ENCODE measurements around the gene STRA6. TPM values are rescaled to one million over a fixed set of nuclear protein-coding genes. Genes with fewer than 3 reads are reported as not detected.

The STRA6 gene
- total and polyA plus RNA-seq, 7 donors: 0.05 TPM; not detected in 6

- Histone ChIP-seq H3K4me1 (peaks cover 10% of the 10 kb centered on the region), H3K4me3 (no peak overlapping the region), H3K9me3 (no peaks in the 10 kb centered on the region), H3K36me3 (ENCODE audit: insufficient read depth in 1 of 2, low read depth in 1 of 2) (no peaks in the 10 kb centered on the region), H3K27ac (no peak overlapping the region), H3K27me3 (ENCODE audit: insufficient read depth in 3 of 3, low read length in 2 of 3) (peaks cover 0 to 26% (median 5%) of the 10 kb centered on the region in 3 donors)
- peak in 1 of 2 donors; percentile 50 for DNase-seq
- ATAC-seq: peak; percentile 21 to 56 (median 44)
- TF ChIP-seq CTCF (IDR thresholded peaks at IDR 0.05): no peak
- 5 to 12% (median 12%) methylated on average over 17 of the region's 17 CpGs for WGBS, 3 donors
- intact Hi-C loops (cut with DNase I): no loop called here
Measured at GRCh38 chr15:74228723-74229081, 26.1 kb upstream of the STRA6 start.

GRCh38 chr15:74227968-74228722 is 25.6 kb upstream of the STRA6 start:
- DNase-seq (no peak), ATAC-seq (no peak)
- no peak for TF ChIP-seq CTCF (IDR thresholded peaks at IDR 0.05)
- H3K4me3 ChIP-seq: no peak overlapping the region
- intact Hi-C loops (cut with DNase I): no loop called here
- no peaks in the 10 kb centered on the region for H3K36me3 ChIP-seq (ENCODE audit: insufficient read depth in 1 of 2, low read depth in 1 of 2)
- H3K9me3 ChIP-seq: no peaks in the 10 kb centered on the region
- H3K4me1 ChIP-seq: peaks cover 10% of the 10 kb centered on the region
- WGBS, 3 donors: 24 to 30% (median 28%) methylated on average over 11 of the region's 11 CpGs
- peaks cover 0 to 26% (median 5%) of the 10 kb centered on the region in 3 donors for H3K27me3 ChIP-seq (ENCODE audit: insufficient read depth in 3 of 3, low read length in 2 of 3)
- no peak overlapping the region for H3K27ac ChIP-seq

- WGBS, 3 donors: 73 to 80% (median 74%) methylated on average over 9 to 10 of the region's 10 CpGs
Measured at GRCh38 chr15:74226761-74227540, 24.4 kb upstream of the STRA6 start.

GRCh38 chr15:74225928-74226327 is 23.3 kb upstream of the STRA6 start:
- no peaks in the 10 kb centered on the region for H3K36me3 ChIP-seq (ENCODE audit: insufficient read depth in 1 of 2, low read depth in 1 of 2)
- no peaks in the 10 kb centered on the region for H3K9me3 ChIP-seq
- WGBS, 3 donors: 78 to 82% (median 79%) methylated on average over 4 to 5 of the region's 5 CpGs
- H3K4me1 ChIP-seq: peaks cover 10% of the 10 kb centered on the region
- peaks cover 0 to 36% (median 5%) of the 10 kb centered on the region in 3 donors for H3K27me3 ChIP-seq (ENCODE audit: insufficient read depth in 3 of 3, low read length in 2 of 3)
- H3K27ac ChIP-seq: no peak overlapping the region
- no peak for ATAC-seq
- H3K4me3 ChIP-seq: no peak overlapping the region
- TF ChIP-seq CTCF (IDR thresholded peaks at IDR 0.05): no peak
- intact Hi-C loops (cut with DNase I): no loop called here
- DNase-seq: no peak

More at GRCh38 chr15:74226761-74227540, 24.4 kb upstream of the STRA6 start:
- DNase-seq (no peak), ATAC-seq (no peak)
- intact Hi-C loops (cut with DNase I): no loop called here
- no peak overlapping the region for H3K4me3 ChIP-seq
- H3K27me3 ChIP-seq (ENCODE audit: insufficient read depth in 3 of 3, low read length in 2 of 3): peaks cover 0 to 29% (median 5%) of the 10 kb centered on the region in 3 donors
- no peak for TF ChIP-seq CTCF (IDR thresholded peaks at IDR 0.05)
- H3K36me3 ChIP-seq (ENCODE audit: insufficient read depth in 1 of 2, low read depth in 1 of 2): no peaks in the 10 kb centered on the region
- no peak overlapping the region for H3K27ac ChIP-seq
- H3K4me1 ChIP-seq: peaks cover 10% of the 10 kb centered on the region
- no peaks in the 10 kb centered on the region for H3K9me3 ChIP-seq
